ENCODE measurements around the gene RTN4R.

The RTN4R gene

GRCh38 chr22:20254975-20255946 is 12.9 kb downstream of the RTN4R start:
- peak; percentile 23 for DNase-seq (ENCODE audit: low read depth)
- TF ChIP-seq CTCF (IDR thresholded peaks at IDR 0.05; ENCODE audit: low read depth, low read length) (no peak), POLR2A (IDR thresholded peaks at IDR 0.05; ENCODE audit: extremely low read depth, insufficient read length) (no peak), MAX (IDR thresholded peaks at IDR 0.05; ENCODE audit: low read depth, low read length) (no peak), MYC (IDR thresholded peaks at IDR 0.05; ENCODE audit: low read depth, low read length) (no peak)
- H3K4me3 ChIP-seq (ENCODE audit: low read depth, low read length): no peak overlapping the region

GRCh38 chr22:20253161-20253560 is 15.0 kb downstream of the RTN4R start:
- DNase-seq (ENCODE audit: low read depth): no peak
- TF ChIP-seq POLR2A (IDR thresholded peaks at IDR 0.05; ENCODE audit: extremely low read depth, insufficient read length): no peak
- H3K4me3 ChIP-seq (ENCODE audit: low read depth, low read length): no peak overlapping the region

GRCh38 chr22:20251981-20252380 is 16.1 kb downstream of the RTN4R start:
- TF ChIP-seq POLR2A (IDR thresholded peaks at IDR 0.05; ENCODE audit: extremely low read depth, insufficient read length) (no peak), CTCF (IDR thresholded peaks at IDR 0.05; ENCODE audit: low read depth, low read length) (no peak), MYC (IDR thresholded peaks at IDR 0.05; ENCODE audit: low read depth, low read length) (no peak), MAX (IDR thresholded peaks at IDR 0.05; ENCODE audit: low read depth, low read length) (no peak)
- no peak overlapping the region for H3K4me3 ChIP-seq (ENCODE audit: low read depth, low read length)
- DNase-seq (ENCODE audit: low read depth): no peak

DNA sequence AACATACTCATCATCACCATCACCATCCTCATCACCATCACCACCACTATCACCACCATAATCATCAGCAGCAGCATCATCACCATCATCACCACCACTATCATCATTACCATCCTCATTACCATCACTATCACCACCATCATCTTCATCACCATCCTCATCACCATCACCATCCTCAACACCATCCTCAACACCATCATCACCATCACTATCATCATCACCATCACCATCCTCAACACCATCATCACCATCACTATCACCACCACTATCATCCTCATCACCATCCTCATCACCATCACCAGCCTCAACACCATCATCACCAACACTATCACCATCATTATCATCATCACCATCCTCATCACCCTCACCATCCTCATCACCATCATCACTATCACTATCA is 16.6 kb downstream of the RTN4R start:
- TF ChIP-seq MYC (IDR thresholded peaks at IDR 0.05; ENCODE audit: low read depth, low read length): no peak
- no peak for TF ChIP-seq POLR2A (IDR thresholded peaks at IDR 0.05; ENCODE audit: extremely low read depth, insufficient read length)
- no peak for TF ChIP-seq CTCF (IDR thresholded peaks at IDR 0.05; ENCODE audit: low read depth, low read length)
- no peak for TF ChIP-seq MAX (IDR thresholded peaks at IDR 0.05; ENCODE audit: low read depth, low read length)
- H3K4me3 ChIP-seq (ENCODE audit: low read depth, low read length): no peak overlapping the region
- DNase-seq (ENCODE audit: low read depth): no peak

- no peak overlapping the region for H3K4me3 ChIP-seq (ENCODE audit: low read depth, low read length)
- no peak for DNase-seq (ENCODE audit: low read depth)
- no peak for TF ChIP-seq MAX (IDR thresholded peaks at IDR 0.05; ENCODE audit: low read depth, low read length)
- no peak for TF ChIP-seq MYC (IDR thresholded peaks at IDR 0.05; ENCODE audit: low read depth, low read length)
- no peak for TF ChIP-seq CTCF (IDR thresholded peaks at IDR 0.05; ENCODE audit: low read depth, low read length)
- no peak for TF ChIP-seq POLR2A (IDR thresholded peaks at IDR 0.05; ENCODE audit: extremely low read depth, insufficient read length)
Observed at GRCh38 chr22:20249797-20250354, 18.2 kb downstream of the RTN4R start.

- H3K4me3 ChIP-seq (ENCODE audit: low read depth, low read length): no peak overlapping the region
- DNase-seq (ENCODE audit: low read depth): no peak
- TF ChIP-seq POLR2A (IDR thresholded peaks at IDR 0.05; ENCODE audit: extremely low read depth, insufficient read length) (no peak), CTCF (IDR thresholded peaks at IDR 0.05; ENCODE audit: low read depth, low read length) (no peak), MAX (IDR thresholded peaks at IDR 0.05; ENCODE audit: low read depth, low read length) (no peak), MYC (IDR thresholded peaks at IDR 0.05; ENCODE audit: low read depth, low read length) (no peak)
Observed at GRCh38 chr22:20248461-20248978, 19.6 kb downstream of the RTN4R start.

Data from NB4 (cell line).